Epithelial cell of proximal tubule (primary cell): Measurements from ENCODE around the gene KAT7. TPM values are rescaled to one million over a fixed set of nuclear protein-coding genes. Genes with fewer than 3 reads are reported as not detected.

Experiments used
- DNase-seq: peaks from one replicate; pipeline ENCODE4 v3.0.0-alpha.2; 2011; ENCODE audit warnings: low read depth
- H3K4me3 ChIP-seq: 2 replicates; pipeline ENCODE4 v1.5.1; 2011; ENCODE audit warnings: low read depth, mild to moderate bottlenecking, low read length
- CTCF ChIP-seq: conservative IDR thresholded peaks from 2 replicates; pipeline ENCODE4 v1.5.1; 2012; ENCODE audit warnings: low read depth, mild to moderate bottlenecking, low read length
- total RNA-seq: library from RNA; depleted of rRNA; stranded (reverse); fragments of >200 nt; gene quantifications from 2 replicates; pipeline ENCODE4 v1.2.3, GENCODE V29; 2015

The KAT7 gene
- total RNA-seq, 1 donor from 2014 or later, result 20.9 TPM

- no peak for TF ChIP-seq CTCF
- DNase-seq, result no peak
- H3K4me3 ChIP-seq, result no peak overlapping the region
Observed at GRCh38 chr17:49746791-49747490, 41.5 kb upstream of the KAT7 start.

- no peak for DNase-seq
- TF ChIP-seq CTCF, result no peak
- H3K4me3 ChIP-seq, result no peak overlapping the region
Observed at GRCh38 chr17:49747632-49748031, 40.8 kb upstream of the KAT7 start.

- no peak for DNase-seq
- no peak for TF ChIP-seq CTCF
- no peak overlapping the region for H3K4me3 ChIP-seq
Observed at GRCh38 chr17:49748223-49748622, 40.3 kb upstream of the KAT7 start.

GRCh38 chr17:49748791-49749190, 39.7 kb upstream of the KAT7 start:
- TF ChIP-seq CTCF, result no peak
- no peak overlapping the region for H3K4me3 ChIP-seq
- DNase-seq, result peak; percentile 77

- no peak for TF ChIP-seq CTCF
- H3K4me3 ChIP-seq, result no peak overlapping the region
- no peak for DNase-seq
Observed at GRCh38 chr17:49749730-49750129, 38.8 kb upstream of the KAT7 start.

GRCh38 chr17:49752508-49752907, 36.0 kb upstream of the KAT7 start:
- H3K4me3 ChIP-seq, result no peak overlapping the region
- DNase-seq, result no peak
- no peak for TF ChIP-seq CTCF

GRCh38 chr17:49753959-49754391, 34.5 kb upstream of the KAT7 start:
- no peak overlapping the region for H3K4me3 ChIP-seq
- DNase-seq, result no peak
- TF ChIP-seq CTCF, result no peak
